Gastroesophageal sphincter (tissue), 4 donors: ENCODE results near the gene ZHX3. TPM values are rescaled to one million over a fixed set of nuclear protein-coding genes. Genes with fewer than 3 reads are reported as not detected.

Source experiments
- ATAC-seq: fragments of 150-250 bp; one replicate; pipeline ENCODE4 v1.9.1; 2016; ENCODE audit warnings: mild to moderate bottlenecking, moderate library complexity
- H3K27ac ChIP-seq, 4 donors: fragments of 200-600 bp; sonication (generic) in 3 of 4; 1 replicate in 3 of 4; 2 replicates in 1 of 4; pipeline ENCODE4 v1.5.1; 2016 to 2019
- H3K27me3 ChIP-seq: fragments of 200-600 bp; sonication (generic); one replicate; pipeline ENCODE4 v1.5.1; 2019
- H3K36me3 ChIP-seq, 2 donors: fragments of 200-600 bp; sonication (generic); one replicate each; pipeline ENCODE4 v1.5.1; 2019; ENCODE audit warnings: control low read depth in 1 of 2
- H3K4me1 ChIP-seq, 3 donors: fragments of 200-600 bp; sonication (generic); 1 replicate in 2 of 3; 2 replicates in 1 of 3; pipeline ENCODE4 v1.5.1; 2016 to 2019; ENCODE audit warnings: control low read depth in 2 of 3
- H3K4me3 ChIP-seq, 2 donors: fragments of 200-600 bp; sonication (generic); one replicate each; pipeline ENCODE4 v1.5.1; 2019; ENCODE audit warnings: mild to moderate bottlenecking in 1 of 2, moderate library complexity in 1 of 2
- H3K9me3 ChIP-seq, 3 donors: fragments of 200-600 bp; sonication (generic); one replicate each; pipeline ENCODE4 v1.5.1; 2017 to 2019; ENCODE audit warnings: control low read depth in 2 of 3
- EP300 ChIP-seq: sonication (generic); formaldehyde crosslinking; IDR thresholded peaks from one replicate; pipeline ENCODE4 v1.6.1; 2017; ENCODE audit warnings: antibody characterized with exemption, mild to moderate bottlenecking
- POLR2A ChIP-seq, 2 donors: fragments of 450-650 bp; IDR thresholded peaks; one replicate each; pipeline ENCODE4 v1.6.1; 2017; ENCODE audit warnings: antibody characterized with exemption in 2 of 2, mild to moderate bottlenecking in 2 of 2, moderate library complexity in 1 of 2
- POLR2AphosphoS5 ChIP-seq: sonication (generic); formaldehyde crosslinking; IDR thresholded peaks from one replicate; pipeline ENCODE4 v1.6.1; 2017; ENCODE audit warnings: antibody characterized with exemption
- whole genome bisulfite sequencing, 2 donors: methylation state at CpG; one replicate each; pipeline ENCODE4 v1.1.5; 2018; ENCODE audit warnings: low coverage in 1 of 2; 5-methylcytosine and 5-hydroxymethylcytosine counted together
- total RNA-seq, 4 donors: library from RNA; depleted of rRNA; stranded (reverse); fragments of >200 nt; gene quantifications; one replicate each; pipeline ENCODE4 v1.1.0, GENCODE V29; 2016
- TF ChIP-seq, protein P1 (sequence below), 4 experiments: fragments of 200-600 bp in 2 of 4; fragments of 450-650 bp in 2 of 4; sonication (generic) in 1 of 4; IDR thresholded peaks; one replicate each; pipeline ENCODE4 v1.5.1; 2017 to 2019; ENCODE audit warnings: antibody characterized with exemption in 4 of 4, mild to moderate bottlenecking in 2 of 4, moderate library complexity in 2 of 4

The ZHX3 gene
- total RNA-seq, 4 donors from 2014 or later: 121 to 183 (median 155) TPM

- peaks cover 45% of the 10 kb centered on the region for H3K27me3 ChIP-seq
- no peak overlapping the region for H3K27ac ChIP-seq
- WGBS, 2 donors: no CpG with 5 or more reads among the region's 5 CpGs
- H3K9me3 ChIP-seq: no peaks in the 10 kb centered on the region
- H3K36me3 ChIP-seq: peaks cover 0 to 12% of the 10 kb centered on the region in 2 donors
- peaks cover 0 to 18% (median 7%) of the 10 kb centered on the region in 3 donors for H3K4me1 ChIP-seq
- no peak for TF ChIP-seq POLR2AphosphoS5
- TF ChIP-seq, protein P1, sequence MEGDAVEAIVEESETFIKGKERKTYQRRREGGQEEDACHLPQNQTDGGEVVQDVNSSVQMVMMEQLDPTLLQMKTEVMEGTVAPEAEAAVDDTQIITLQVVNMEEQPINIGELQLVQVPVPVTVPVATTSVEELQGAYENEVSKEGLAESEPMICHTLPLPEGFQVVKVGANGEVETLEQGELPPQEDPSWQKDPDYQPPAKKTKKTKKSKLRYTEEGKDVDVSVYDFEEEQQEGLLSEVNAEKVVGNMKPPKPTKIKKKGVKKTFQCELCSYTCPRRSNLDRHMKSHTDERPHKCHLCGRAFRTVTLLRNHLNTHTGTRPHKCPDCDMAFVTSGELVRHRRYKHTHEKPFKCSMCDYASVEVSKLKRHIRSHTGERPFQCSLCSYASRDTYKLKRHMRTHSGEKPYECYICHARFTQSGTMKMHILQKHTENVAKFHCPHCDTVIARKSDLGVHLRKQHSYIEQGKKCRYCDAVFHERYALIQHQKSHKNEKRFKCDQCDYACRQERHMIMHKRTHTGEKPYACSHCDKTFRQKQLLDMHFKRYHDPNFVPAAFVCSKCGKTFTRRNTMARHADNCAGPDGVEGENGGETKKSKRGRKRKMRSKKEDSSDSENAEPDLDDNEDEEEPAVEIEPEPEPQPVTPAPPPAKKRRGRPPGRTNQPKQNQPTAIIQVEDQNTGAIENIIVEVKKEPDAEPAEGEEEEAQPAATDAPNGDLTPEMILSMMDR (IDR thresholded peaks at IDR 0.05): no peak
- no peak for TF ChIP-seq POLR2A (IDR thresholded peaks at IDR 0.05)
- H3K4me3 ChIP-seq: no peak overlapping the region
- ATAC-seq: no peak
Observed at GRCh38 chr20:41362748-41363140, 45.2 kb upstream of the ZHX3 start.

DNA sequence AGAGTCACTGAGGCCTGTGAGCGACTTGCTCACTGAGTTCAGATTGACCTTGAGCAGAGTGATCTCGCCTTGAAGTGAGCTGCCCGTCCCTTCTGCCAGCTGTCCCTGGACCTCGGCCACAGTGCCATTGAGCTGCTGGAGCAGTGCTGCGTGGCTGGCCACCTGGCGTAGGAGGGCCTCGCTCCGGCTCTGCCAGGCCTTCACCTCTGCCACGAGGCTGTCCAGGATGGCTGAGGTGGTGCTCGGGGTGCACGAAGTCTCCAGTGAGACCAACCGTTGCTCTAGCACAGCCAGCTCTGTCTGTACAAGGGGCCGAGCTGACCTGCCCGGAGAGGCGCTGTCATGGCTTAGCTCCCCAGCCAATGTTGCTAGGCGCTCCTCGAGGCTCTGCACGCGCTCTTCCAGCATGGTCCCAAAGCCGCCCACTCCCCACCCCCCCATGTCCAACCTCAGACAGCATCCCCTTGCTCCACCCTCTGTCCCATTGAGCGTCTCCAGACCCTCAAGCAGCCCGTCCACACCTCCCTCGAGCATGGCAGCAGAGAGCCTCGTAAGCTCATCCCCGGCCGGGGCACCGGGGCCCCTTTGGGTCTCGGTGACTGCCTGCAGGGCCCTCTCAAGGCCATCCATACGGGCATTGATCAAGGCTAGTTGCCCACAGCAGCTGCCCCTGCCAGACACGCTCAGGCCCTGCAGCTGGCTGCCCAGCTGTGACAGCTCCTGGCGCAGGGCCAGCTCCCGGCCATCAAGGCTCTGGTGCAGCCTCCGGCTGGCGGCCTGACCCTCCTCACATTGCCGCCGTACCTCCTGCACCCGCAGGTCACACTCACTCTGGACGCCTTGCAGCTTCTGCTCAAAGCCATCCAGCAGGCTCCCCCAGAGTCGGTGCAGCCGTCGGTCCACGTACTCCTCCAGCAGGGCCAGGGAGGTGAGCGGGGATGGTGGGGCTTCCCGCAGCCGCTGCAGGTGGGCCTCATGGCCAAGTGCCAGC is 44.5 kb upstream of the ZHX3 start:
- peaks cover 38% of the 10 kb centered on the region for H3K27me3 ChIP-seq
- TF ChIP-seq EP300: no peak
- TF ChIP-seq POLR2A (IDR thresholded peaks at IDR 0.05): no peak
- no peak for TF ChIP-seq POLR2AphosphoS5
- TF ChIP-seq, protein P1 (IDR thresholded peaks at IDR 0.05): no peak
- ATAC-seq: no peak
- 98% methylated on average over 7 of the region's 45 CpGs; no CpG with 5 or more reads in 1 of the 2 donors for WGBS, 2 donors
- peaks cover 0 to 18% (median 7%) of the 10 kb centered on the region in 3 donors for H3K4me1 ChIP-seq
- peaks cover 0 to 19% of the 10 kb centered on the region in 2 donors for H3K36me3 ChIP-seq
- H3K4me3 ChIP-seq: no peak overlapping the region
- H3K9me3 ChIP-seq: no peaks in the 10 kb centered on the region
- no peak overlapping the region for H3K27ac ChIP-seq

DNA sequence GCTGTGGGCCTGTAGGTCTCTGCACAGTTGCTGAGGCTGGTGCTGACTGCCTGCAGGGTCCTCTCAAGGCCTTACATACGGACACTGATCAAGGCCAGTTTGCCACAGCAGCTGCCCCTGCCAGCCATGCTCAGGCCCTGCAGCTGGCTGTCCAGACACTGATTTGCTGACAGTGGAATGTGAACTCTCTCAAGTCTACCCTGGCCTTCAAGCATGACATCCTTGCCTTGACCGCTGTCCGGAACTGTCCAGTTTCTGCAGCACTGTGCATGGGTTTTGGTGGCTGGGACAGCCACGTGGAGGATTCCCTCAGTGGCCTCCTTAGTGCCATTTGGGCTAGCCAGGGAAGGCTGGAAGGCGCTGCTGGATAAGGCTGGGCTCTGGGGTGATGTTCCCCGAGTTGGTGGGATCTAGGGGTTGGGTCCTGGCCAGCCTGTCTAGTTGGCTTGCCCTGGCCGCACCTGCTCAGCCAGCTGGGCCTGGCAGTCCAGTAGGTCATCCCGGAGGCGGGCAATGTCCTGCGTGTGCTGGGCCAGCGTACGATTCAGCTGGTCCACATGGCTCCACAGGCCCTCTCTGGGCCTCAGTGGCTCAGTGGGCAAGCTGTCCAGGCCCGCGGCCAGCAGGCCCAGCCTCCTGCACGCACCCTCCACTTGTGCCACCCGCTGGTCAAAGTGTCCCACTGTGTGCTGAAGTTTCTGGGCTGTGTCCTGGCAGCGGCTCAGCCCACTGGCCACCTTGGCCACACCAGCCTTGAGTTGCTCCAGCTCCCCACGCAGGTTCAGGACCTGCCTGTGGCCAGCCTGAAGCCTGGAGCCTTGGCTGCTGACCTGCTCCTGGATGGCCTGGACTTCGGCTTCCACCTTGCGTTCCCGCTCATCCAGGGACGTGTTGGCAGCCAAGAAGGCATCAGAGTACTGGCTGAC is 43.6 kb upstream of the ZHX3 start:
- peaks cover 0 to 11% (median 4%) of the 10 kb centered on the region in 3 donors for H3K4me1 ChIP-seq
- H3K9me3 ChIP-seq: no peaks in the 10 kb centered on the region
- ATAC-seq: no peak
- TF ChIP-seq POLR2A (IDR thresholded peaks at IDR 0.05): no peak
- TF ChIP-seq, protein P1 (IDR thresholded peaks at IDR 0.05): no peak
- TF ChIP-seq EP300: no peak
- no peak for TF ChIP-seq POLR2AphosphoS5
- H3K36me3 ChIP-seq: peaks cover 0 to 28% of the 10 kb centered on the region in 2 donors
- H3K4me3 ChIP-seq: no peak overlapping the region
- WGBS, 2 donors: no CpG with 5 or more reads among the region's 22 CpGs
- H3K27ac ChIP-seq: no peak overlapping the region
- H3K27me3 ChIP-seq: peaks cover 29% of the 10 kb centered on the region

GRCh38 chr20:41359541-41360011 is 42.0 kb upstream of the ZHX3 start:
- WGBS, 2 donors: no CpG with 5 or more reads among the region's 9 CpGs
- no peak for ATAC-seq
- Histone ChIP-seq H3K4me1 (no peaks in the 10 kb centered on the region), H3K4me3 (no peak overlapping the region), H3K36me3 (peaks cover 0 to 32% of the 10 kb centered on the region in 2 donors), H3K9me3 (no peaks in the 10 kb centered on the region), H3K27ac (no peak overlapping the region), H3K27me3 (peaks cover 14% of the 10 kb centered on the region)
- TF ChIP-seq, protein P1 (IDR thresholded peaks at IDR 0.05): no peak
- TF ChIP-seq EP300 (no peak), POLR2A (IDR thresholded peaks at IDR 0.05) (no peak), POLR2AphosphoS5 (no peak)
